Activated CD4-positive, alpha-beta T cell treated with anti-CD3 and anti-CD28 coated beads for 4 hours (primary cell): ENCODE data around the gene CCDC110.
"Not testable (repeated sequence)": the region's sequence is repeated elsewhere in the genome, so short reads cannot be mapped to it uniquely, and the experiment has no call there.

ENCODE experiments used
- DNase-seq, 2 donors: peaks; one replicate each; pipeline ENCODE4 v3.0.0-alpha.2; 2020

The CCDC110 gene

GRCh38 chr4:185471235-185472102 lies at the start of gene CCDC110:
CCDC110 (minus strand) TSS chr4:185471733; CDS start chr4:185471683, 50 bp downstream.
- peak; percentile 96 to 98 for DNase-seq

GRCh38 chr4:185520119-185520518 lies 48.6 kb upstream of the CCDC110 start:
- DNase-seq = no peak

GRCh38 chr4:185518494-185518893 lies 47.0 kb upstream of the CCDC110 start:
- no peak for DNase-seq

GRCh38 chr4:185518069-185518468 lies 46.5 kb upstream of the CCDC110 start:
- DNase-seq = no peak

- DNase-seq = no peak
Measured at GRCh38 chr4:185515248-185515647, 43.7 kb upstream of the CCDC110 start.

GRCh38 chr4:185514182-185514697 lies 42.7 kb upstream of the CCDC110 start:
- no peak for DNase-seq

- DNase-seq = no peak
Measured at GRCh38 chr4:185513489-185514181, 42.1 kb upstream of the CCDC110 start.

GRCh38 chr4:185512516-185512915 lies 41.0 kb upstream of the CCDC110 start:
- DNase-seq = no peak

- DNase-seq = not testable (repeated sequence)
Measured at GRCh38 chr4:185511243-185511642, 39.7 kb upstream of the CCDC110 start.

GRCh38 chr4:185510806-185511205 lies 39.3 kb upstream of the CCDC110 start:
- DNase-seq = no peak

GRCh38 chr4:185508181-185508580 lies 36.6 kb upstream of the CCDC110 start:
- DNase-seq = no peak

GRCh38 chr4:185506422-185506821 lies 34.9 kb upstream of the CCDC110 start:
- DNase-seq = no peak

GRCh38 chr4:185504098-185505047 lies 32.8 kb upstream of the CCDC110 start:
- DNase-seq = no peak

- no peak for DNase-seq
Measured at GRCh38 chr4:185502386-185502785, 30.9 kb upstream of the CCDC110 start.

GRCh38 chr4:185500576-185500975 lies 29.0 kb upstream of the CCDC110 start:
- DNase-seq = no peak

- no peak for DNase-seq
Measured at GRCh38 chr4:185500035-185500434, 28.5 kb upstream of the CCDC110 start.

- no peak for DNase-seq
Measured at GRCh38 chr4:185488650-185489049, 17.1 kb upstream of the CCDC110 start.

- DNase-seq = no peak
Measured at GRCh38 chr4:185481401-185481800, 9.9 kb upstream of the CCDC110 start.

- DNase-seq = no peak
Measured at GRCh38 chr4:185480016-185480732, 8.6 kb upstream of the CCDC110 start.

- no peak for DNase-seq
Measured at GRCh38 chr4:185479507-185479971, 8.0 kb upstream of the CCDC110 start.

GRCh38 chr4:185473247-185473646 lies 1.7 kb upstream of the CCDC110 start:
- no peak for DNase-seq

- DNase-seq = no peak
Measured at GRCh38 chr4:185472103-185472542, 590 bp upstream of the CCDC110 start.
